Measurements from ENCODE around the gene FNIP1. TPM values are rescaled to one million over a fixed set of nuclear protein-coding genes. Genes with fewer than 3 reads are reported as not detected.
A peak's percentile ranks its signal among the peaks of the same experiment; 100 is the strongest.

FNIP1 gene
- total and polyA plus RNA-seq, 2 donors (not counting 1 experiment from before 2014, with no cell fraction given) = 10.3 to 52.8 TPM

DNA sequence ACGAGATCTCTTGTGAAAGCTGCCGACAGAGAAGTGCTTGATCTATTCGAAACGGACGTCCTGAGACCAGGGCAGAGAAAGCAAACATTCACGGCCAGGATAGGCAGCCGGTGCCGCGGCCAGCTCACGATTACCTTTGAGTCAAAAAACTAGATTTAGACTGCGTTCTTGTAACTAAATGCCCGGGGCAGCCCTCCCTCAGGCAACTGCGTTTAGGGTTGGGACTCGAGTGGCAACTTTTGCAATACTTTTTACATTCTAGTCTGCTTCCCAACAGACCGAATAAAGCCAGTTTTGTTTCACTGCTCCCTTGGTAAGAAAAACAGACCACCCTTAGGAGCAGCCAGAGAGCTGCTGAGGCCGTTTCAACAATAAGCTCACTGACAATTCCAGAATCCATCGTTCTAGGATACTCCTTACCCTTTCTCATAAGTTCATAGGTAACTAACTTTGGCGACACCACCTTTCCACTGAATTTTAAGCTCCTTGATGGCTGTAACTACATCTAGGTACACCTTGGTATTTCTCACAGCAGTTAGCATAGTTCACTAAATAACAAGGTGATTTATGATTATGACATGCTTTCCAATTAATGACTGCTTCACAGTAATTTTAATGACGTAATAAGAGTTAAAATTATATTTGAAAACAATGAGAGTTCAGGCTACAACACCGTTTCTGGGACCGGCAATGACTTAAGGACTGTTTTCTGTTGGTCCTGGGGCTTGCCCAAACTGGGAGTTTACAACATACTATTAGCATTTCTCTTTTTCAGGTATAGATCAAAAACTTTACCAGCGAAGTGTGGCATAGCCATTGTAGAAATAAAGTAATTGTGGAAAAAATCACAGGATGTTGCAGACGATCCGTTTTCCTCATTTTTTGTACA, 160.9 kb downstream of the FNIP1 start:
- H3K27ac Mint-ChIP-seq = peak overlapping the region; percentile 99
- Histone ChIP-seq H3K27me3 (replicated peaks in 1 of 4; ENCODE audit: control extremely low read depth in 1 of 4, control insufficient read depth in 3 of 4, insufficient read depth in 4 of 4, low read length in 3 of 4) (no peaks in the 10 kb centered on the region), H3K4me3 (ENCODE audit: control extremely low read depth in 1 of 5, extremely low read depth in 1 of 5, insufficient read depth in 1 of 5, low read depth in 2 of 5, low read length in 4 of 5) (peak overlapping the region; percentile 54 to 91 (median 86)), H3K27ac (ENCODE audit: low read length in 2 of 2) (peak overlapping the region; percentile 91 to 99), H3K4me2 (replicated peaks; ENCODE audit: low read depth, low read length, poor library complexity, severe bottlenecking) (peak overlapping the region; percentile 82), H3K4me1 (ENCODE audit: control insufficient read depth in 2 of 2, insufficient read depth in 2 of 2, low read length in 2 of 2) (peaks cover 49% of the 10 kb centered on the region in 2 donors), H4K20me1 (ENCODE audit: control insufficient read depth, insufficient read depth, low read length, poor library complexity, severe bottlenecking) (peaks cover 13% of the 10 kb centered on the region), H3K79me2 (ENCODE audit: control insufficient read depth, insufficient read depth, low read length) (peaks cover 44% of the 10 kb centered on the region), H3K9ac (ENCODE audit: low read length) (peak overlapping the region; percentile 95), H2AFZ (ENCODE audit: insufficient read depth, low read depth, low read length, poor library complexity, severe bottlenecking) (peak overlapping the region; percentile 67), H3K36me3 (replicated peaks in 1 of 2; ENCODE audit: control extremely low read depth in 1 of 2, control insufficient read depth in 1 of 2, extremely low read depth in 1 of 2, insufficient read depth in 2 of 2, low read length in 1 of 2) (peaks cover 0 to 7% of the 10 kb centered on the region in 2 experiments), H3K9me3 (ENCODE audit: control extremely low read depth in 1 of 3, control insufficient read depth in 2 of 3, insufficient read depth in 1 of 3, low read length in 2 of 3) (no peaks in the 10 kb centered on the region)
- ChIA-PET POLR2A (interaction anchor here (0.6 to 1.8 kb wide), 6 partner anchors 11 to 161 kb away, joined by 3 to 22 read pairs (median 4); partner anchors contain the start of gene FNIP1), CTCF (interaction anchor here (1.0 to 1.4 kb wide), 4 partner anchors 9 to 47 kb away, joined by 3 to 13 read pairs (median 6); no protein-coding TSS in a partner anchor)
- no peak for DNase-seq
- H3K9me3 Mint-ChIP-seq (ENCODE audit: insufficient read depth) = no peaks in the 10 kb centered on the region
- H3K27me3 Mint-ChIP-seq = no peaks in the 10 kb centered on the region
- WGBS (ENCODE audit: insufficient coverage) = under 1% methylated on average over 17 of the region's 24 CpGs
- intact Hi-C loops (cut with micrococcal nuclease) = loop anchor here (1.0 to 10.0 kb wide), 9 partner anchors 11 to 859 kb away; partner anchors contain the start of genes FNIP1, HINT1 and IRF1
- H3K4me3 Mint-ChIP-seq = peak overlapping the region; percentile 95
- H3K4me1 Mint-ChIP-seq = peaks cover 47% of the 10 kb centered on the region
- no peak for TF ChIP-seq EZH2 (IDR thresholded peaks at IDR 0.05; ENCODE audit: borderline replicate concordance, insufficient read depth, low read depth, low read length, poor library complexity, severe bottlenecking)
- TF ChIP-seq, protein P1, sequence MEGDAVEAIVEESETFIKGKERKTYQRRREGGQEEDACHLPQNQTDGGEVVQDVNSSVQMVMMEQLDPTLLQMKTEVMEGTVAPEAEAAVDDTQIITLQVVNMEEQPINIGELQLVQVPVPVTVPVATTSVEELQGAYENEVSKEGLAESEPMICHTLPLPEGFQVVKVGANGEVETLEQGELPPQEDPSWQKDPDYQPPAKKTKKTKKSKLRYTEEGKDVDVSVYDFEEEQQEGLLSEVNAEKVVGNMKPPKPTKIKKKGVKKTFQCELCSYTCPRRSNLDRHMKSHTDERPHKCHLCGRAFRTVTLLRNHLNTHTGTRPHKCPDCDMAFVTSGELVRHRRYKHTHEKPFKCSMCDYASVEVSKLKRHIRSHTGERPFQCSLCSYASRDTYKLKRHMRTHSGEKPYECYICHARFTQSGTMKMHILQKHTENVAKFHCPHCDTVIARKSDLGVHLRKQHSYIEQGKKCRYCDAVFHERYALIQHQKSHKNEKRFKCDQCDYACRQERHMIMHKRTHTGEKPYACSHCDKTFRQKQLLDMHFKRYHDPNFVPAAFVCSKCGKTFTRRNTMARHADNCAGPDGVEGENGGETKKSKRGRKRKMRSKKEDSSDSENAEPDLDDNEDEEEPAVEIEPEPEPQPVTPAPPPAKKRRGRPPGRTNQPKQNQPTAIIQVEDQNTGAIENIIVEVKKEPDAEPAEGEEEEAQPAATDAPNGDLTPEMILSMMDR (IDR thresholded peaks at IDR 0.05) = no peak
- ATAC-seq (ENCODE audit: low read depth) = no peak
